GM21381 (cell line): Measurements from ENCODE around the gene SAT1.
"Not testable (repeated sequence)": the region's sequence is repeated elsewhere in the genome, so short reads cannot be mapped to it uniquely, and the experiment has no call there.

Experiments
- ATAC-seq: cut with Tn5 transposase; IDR thresholded peaks from one replicate; pipeline ENCODE4 v1.9.1; 2021; ENCODE audit warnings: mild to moderate bottlenecking, moderate library complexity; ENCODE audit not compliant: unreplicated experiment

Gene SAT1

DNA sequence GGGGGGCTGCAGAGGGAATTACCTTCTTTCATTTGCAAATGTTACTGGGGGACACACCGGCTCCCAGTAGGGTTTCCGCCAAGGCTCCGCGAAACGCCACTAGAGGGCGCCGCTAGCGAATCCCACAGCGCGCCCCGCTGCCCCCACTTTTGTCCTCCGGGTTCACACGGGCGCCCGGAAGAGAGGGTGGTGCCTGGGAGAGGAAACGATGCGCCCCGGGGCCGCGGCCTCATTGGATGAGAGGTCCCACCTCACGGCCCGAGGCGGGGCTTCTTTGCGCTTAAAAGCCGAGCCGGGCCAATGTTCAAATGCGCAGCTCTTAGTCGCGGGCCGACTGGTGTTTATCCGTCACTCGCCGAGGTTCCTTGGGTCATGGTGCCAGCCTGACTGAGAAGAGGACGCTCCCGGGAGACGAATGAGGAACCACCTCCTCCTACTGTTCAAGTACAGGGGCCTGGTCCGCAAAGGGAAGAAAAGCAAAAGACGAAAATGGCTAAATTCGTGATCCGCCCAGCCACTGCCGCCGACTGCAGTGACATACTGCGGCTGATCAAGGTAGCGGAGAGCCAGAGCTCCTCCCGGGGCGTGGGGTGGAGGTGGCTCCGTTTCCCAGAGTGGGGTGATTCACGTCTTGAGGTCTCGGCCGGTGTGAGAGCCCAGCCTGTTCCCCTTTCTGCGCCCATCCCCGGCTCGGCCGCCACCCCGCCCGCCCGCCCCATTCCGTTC, at the start of gene SAT1:
Gene SAT1 (plus strand): TSS at position 311 of the 726 bp plus-strand sequence. CDS start 179 bp downstream, at position 490.
- ATAC-seq, result peak; percentile 82

DNA sequence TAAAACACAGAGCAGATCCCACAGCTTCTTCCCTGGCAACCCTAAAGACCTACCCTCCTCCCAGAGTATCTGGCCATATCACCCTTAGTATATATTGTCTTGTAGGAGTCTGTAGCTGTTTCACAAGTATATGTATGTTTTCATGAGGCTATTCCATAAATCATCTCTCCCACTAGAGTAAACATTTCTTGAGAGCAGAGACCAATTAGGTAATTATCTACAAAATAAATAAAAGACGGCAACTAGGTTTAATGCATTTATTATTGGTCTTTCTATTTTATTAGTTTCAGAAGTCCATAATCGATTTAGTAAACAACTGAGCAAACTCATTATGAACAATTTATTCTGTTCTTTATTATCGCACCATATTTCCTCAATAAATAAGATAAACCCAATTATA, 46.9 kb upstream of the SAT1 start:
- no peak for ATAC-seq

GRCh38 chrX:23737413-23737812, 45.6 kb upstream of the SAT1 start:
- no peak for ATAC-seq

GRCh38 chrX:23742174-23742696, 40.7 kb upstream of the SAT1 start:
- ATAC-seq, result no peak

DNA sequence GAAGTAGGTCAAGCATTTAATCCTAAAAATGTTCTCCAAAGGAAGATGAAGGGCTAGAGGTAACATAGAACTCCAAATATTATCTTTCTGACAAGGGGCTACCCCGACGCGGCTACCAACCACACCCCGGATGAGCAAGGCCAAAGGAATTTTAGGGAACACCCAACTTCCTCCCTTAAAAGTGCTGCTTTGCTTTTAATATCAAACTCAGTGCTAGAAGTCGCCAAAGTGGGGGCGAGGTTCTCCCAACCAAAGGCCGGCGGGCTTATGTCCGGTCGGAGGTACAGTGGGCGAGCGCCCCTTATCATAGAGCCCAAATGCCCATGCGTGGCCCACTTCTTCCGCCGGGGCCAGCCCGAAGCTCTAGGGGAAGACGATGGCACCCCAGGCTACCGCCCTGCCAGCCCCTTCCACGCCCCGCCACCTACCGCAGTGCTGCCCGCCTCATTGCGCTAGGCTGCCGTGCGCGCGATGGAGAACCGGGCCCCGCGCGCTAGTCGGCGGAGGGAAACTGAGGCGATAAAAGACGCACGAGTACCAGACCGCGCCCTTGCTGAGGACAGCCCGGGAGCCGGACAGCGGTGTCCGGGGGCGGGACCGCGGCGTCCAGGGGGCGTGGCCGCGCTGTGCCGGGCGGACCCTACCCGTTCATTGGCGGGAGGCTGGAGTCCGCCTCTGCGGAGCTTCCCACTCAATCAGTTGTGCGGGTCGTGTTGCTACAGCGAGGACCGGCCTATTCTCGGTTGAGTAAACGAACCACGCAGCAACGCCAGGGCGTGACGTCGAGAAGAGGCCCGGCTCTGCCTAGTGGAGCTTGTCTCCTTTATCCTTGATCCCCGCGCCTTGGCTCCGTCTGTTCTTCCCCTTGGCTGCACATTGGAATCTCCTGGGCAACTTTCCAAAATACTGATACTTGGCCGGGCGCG, 40.0 kb upstream of the SAT1 start, which contains the start of gene ACOT9:
Gene ACOT9 (minus strand): TSS at position 580 of the 926 bp plus-strand sequence. CDS start 132 bp downstream, at position 448.
- peak; percentile 97 for ATAC-seq

DNA sequence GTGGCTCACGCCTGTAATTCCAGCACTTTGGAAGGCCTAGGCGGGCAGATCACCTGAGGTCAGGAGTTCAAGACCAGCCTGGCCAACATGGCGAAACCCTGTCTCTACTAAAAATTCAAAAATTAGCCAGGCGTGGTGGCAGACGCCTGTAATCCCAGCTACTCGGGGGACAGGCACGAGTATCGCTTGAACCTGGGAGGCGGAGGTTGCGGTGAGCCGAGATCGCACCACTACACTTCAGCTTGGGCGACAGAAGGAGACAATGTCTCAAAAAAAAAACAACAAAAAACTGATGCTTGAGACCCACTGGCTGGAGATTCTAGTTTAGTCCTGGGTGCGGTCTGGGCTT, 39.4 kb upstream of the SAT1 start:
- not testable (repeated sequence) for ATAC-seq

- no peak for ATAC-seq
Observed at GRCh38 chrX:23745786-23746185, 37.2 kb upstream of the SAT1 start.

DNA sequence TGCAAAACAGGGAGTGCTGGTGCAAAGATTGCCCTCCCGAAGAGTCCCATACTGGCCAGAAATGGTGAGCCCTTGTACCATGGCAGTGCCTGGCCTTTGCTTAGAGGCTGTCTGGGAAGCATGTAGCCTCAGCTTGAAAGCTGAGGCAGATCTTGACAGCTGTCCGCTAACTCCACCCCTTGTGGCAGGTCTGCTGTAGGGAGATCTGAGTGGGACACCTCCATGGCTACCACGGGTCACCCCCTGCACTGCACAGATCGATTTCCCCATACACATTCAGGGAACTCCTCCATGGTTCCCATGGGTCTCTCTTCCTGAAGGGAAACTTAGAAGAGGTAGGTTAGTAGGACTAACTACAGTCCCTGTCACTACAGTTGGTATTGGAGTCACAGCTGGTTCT, 33.8 kb upstream of the SAT1 start:
- no peak for ATAC-seq

DNA sequence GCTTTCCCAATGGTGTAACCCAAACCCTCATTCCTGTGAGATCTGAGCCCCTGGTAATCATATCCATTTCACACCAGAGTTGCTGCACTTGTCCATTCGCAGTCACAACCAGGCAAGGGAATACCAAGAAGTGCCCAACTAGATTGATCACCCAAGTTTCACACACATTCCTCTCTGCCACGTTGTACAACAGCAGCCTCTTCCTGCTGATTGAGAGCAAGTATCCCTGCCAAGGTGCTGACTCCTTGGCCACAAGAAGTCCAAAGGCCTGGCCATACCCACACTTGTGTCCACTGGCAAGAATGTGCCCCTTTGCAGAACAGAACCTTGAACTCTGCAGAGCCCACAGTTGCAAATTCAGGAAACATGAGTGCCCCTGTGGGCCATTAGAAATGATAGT, 33.4 kb upstream of the SAT1 start:
- ATAC-seq, result no peak

GRCh38 chrX:23752740-23753415, 30.1 kb upstream of the SAT1 start:
- no peak for ATAC-seq

DNA sequence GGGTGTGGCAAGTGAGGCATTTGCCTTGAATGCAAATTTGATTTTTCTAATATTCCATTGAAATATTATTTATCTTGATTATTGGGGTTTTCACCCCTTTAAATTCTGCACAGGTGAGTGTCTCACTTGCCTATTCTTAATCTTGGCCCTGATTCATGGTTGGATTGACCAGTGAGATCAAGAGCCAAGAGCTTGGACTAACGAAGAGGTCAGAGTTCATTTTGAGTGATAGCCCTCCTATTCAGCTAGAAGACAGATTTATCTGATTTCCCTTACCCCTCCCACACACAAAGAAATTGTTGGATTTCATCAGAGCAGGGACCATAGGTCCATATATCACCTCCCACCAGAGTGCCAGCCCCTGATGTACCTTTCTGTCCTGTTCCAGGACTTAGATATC, 28.3 kb upstream of the SAT1 start:
- no peak for ATAC-seq

DNA sequence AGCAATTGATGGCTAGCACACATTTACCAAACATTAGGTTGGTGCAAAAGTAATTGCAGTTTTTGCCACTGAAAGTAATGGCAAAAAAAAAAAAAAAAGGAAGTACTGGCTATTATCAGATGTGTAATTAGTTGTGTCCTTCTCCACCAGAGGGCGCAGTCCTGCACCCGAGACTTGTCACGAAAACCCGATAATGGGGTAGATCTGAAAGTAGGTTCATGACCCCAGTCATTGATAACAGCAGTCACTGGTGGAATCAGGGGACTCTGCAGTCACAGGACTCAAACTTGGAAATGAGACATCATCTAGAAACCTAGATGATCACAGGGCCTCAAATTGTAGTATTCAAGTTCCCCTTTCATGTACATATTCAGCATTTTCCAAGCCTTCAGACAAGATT, 26.8 kb upstream of the SAT1 start:
- ATAC-seq, result peak; percentile 61

DNA sequence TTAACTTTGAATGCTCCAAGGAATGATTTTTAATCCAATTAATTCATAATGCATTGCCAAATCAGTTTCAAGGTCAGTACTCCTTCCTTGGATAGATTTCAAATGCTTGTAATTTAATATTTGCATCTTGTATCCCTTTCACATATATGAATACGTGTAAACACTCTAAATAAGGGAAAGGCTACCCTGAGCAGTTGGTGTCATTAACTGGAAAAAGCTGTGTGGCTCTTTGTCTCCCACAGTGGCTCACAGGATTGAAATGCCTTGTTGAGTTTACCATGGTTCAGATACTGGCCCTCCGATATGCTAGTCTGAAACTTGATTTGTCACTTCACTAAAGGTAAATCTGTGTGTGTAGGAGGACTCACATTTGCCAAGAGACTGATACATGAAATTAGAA, 23.2 kb upstream of the SAT1 start:
- ATAC-seq, result no peak

GRCh38 chrX:23764188-23764984, 18.6 kb upstream of the SAT1 start:
- ATAC-seq, result no peak

- no peak for ATAC-seq
Observed at GRCh38 chrX:23765449-23765848, 17.5 kb upstream of the SAT1 start.

DNA sequence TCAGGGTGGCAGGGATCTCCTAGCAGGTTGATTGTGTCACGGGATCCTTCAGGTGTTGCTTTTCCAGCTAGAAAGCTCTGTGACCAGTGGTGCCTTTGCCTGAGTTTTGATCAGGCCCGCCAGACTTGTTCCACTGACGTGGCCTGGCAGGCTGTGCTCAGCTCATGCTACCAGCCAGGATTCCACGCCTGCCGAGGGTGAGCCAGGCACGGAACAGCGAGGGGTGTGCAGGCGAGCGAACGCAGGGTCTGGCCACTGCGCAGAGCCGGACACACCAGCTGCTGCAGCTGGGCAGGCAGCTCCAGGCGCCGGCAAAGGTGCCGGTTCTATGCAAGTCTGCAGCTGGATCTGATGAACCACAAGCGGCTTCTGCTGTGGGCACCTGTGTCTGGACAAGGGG, 17.1 kb upstream of the SAT1 start:
- no peak for ATAC-seq

- no peak for ATAC-seq
Observed at GRCh38 chrX:23766650-23767551, 16.1 kb upstream of the SAT1 start.

DNA sequence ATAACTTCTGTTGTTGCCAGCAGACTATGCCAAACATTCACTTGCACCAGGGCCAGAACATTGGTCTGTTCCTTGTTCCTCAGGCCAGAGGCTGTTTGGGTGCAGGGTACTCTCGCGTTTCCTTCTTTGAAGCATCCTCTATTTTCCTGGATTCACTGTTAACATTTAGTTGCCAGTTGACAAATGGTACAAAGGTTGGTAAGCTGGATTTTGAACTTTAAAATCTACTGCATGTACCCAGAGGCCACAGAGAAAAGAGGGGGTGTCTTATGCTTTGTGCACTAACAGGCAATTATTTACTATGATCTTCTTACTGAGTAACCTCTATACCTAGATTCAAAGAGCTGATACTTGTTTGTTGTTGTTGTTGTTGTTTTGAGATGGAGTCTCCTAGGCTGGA, 12.8 kb upstream of the SAT1 start:
- ATAC-seq, result no peak

DNA sequence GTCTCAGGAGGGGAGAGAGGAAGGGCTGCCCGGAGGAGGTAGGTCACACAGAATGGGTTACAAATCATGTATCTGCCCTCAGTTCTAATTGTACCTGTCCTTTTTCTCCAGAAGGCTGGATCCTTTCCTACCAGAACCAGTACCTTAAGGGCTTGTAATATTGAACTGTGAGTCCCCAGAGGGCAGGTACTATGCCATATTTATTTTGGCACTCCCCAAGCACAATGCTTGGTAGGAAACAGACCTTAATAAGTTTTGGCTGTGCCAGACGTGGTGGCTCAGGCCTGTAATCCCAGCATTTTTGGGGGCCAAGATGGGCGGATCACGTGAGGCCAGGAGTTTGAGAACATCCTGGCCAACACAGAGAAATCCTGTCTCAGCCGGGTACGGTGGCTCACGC, 11.9 kb upstream of the SAT1 start:
- not testable (repeated sequence) for ATAC-seq
